Uterus (tissue), 2 donors: ENCODE measurements around the gene SLC25A47.

Experiments used
- CTCF ChIP-seq, 4 experiments: fragments of 200-600 bp in 2 of 4; fragments of 450-650 bp in 2 of 4; sonication (generic) in 2 of 4; IDR thresholded peaks; one replicate each; pipeline ENCODE4 v1.5.1; 2016 to 2019; ENCODE audit warnings: antibody characterized with exemption in 4 of 4, mild to moderate bottlenecking in 2 of 4, moderate library complexity in 1 of 4
- POLR2A ChIP-seq, 2 donors: fragments of 450-650 bp; IDR thresholded peaks; one replicate each; pipeline ENCODE4 v1.6.1; 2016; ENCODE audit warnings: antibody characterized with exemption in 2 of 2, mild to moderate bottlenecking in 1 of 2, moderate library complexity in 1 of 2

DNA sequence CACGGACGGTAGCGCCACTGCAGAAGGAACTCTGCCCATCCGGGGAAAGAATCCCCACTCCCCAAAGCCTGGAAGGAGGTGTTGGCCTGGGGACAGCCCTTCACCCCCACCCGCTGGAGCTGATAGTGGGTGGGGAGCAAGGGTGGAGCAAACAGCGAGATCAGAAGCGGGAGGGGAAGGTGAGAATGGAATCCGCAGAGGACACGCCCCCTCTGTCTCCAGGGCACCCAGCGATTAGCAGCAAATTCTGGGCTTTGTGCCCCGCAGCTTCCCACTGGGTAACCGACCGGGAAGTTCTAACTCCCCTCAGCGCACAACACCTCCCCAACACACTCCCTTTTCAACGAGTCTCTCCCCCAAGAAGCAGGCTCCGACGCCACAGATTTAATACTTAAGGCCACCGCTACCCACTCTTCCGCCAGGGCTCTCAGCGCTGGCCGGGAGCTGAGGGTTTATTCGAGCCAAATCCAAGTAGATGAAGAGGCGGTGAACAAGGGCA lies 18.3 kb upstream of the SLC25A47 start:
- peak; percentile 10 to 39 for TF ChIP-seq POLR2A (IDR thresholded peaks at IDR 0.05)
- TF ChIP-seq CTCF (IDR thresholded peaks at IDR 0.05): no peak
